ENCODE results near the gene DGKD.

DNA sequence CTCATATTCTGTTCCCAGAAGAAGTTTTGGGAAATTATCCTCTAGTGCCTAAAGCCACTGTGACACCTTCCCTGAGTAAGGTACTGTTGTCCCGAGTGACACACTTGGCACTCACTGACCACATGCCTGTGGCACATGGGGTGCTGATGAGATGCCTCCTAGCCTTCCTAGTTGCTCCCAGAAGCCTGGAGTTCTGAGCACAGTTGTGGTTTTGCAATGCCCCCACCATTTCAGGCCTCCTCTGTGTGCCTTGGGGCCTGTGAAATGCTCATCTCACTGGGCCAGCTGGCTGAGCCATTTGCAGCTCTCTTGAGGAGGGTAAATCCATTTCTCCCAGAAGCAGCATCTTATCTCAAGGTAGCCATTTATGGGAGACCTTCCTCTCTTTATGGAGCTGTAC, 91.8 kb downstream of the DGKD start:
- TF ChIP-seq, protein P1, sequence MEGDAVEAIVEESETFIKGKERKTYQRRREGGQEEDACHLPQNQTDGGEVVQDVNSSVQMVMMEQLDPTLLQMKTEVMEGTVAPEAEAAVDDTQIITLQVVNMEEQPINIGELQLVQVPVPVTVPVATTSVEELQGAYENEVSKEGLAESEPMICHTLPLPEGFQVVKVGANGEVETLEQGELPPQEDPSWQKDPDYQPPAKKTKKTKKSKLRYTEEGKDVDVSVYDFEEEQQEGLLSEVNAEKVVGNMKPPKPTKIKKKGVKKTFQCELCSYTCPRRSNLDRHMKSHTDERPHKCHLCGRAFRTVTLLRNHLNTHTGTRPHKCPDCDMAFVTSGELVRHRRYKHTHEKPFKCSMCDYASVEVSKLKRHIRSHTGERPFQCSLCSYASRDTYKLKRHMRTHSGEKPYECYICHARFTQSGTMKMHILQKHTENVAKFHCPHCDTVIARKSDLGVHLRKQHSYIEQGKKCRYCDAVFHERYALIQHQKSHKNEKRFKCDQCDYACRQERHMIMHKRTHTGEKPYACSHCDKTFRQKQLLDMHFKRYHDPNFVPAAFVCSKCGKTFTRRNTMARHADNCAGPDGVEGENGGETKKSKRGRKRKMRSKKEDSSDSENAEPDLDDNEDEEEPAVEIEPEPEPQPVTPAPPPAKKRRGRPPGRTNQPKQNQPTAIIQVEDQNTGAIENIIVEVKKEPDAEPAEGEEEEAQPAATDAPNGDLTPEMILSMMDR (conservative IDR thresholded peaks at IDR 0.05 in 1 of 2, IDR thresholded peaks at IDR 0.05 in 1 of 2; ENCODE audit: low read depth in 1 of 2, low read length in 2 of 2): no peak
- TF ChIP-seq EZH2 (IDR thresholded peaks at IDR 0.05; ENCODE audit: low read length, missing control alignments): no peak

All from fibroblast of lung (primary cell).